GM12864 (cell line): ENCODE results near the gene L1TD1.
"Not testable (repeated sequence)": the region's sequence is repeated elsewhere in the genome, so short reads cannot be mapped to it uniquely, and the experiment has no call there.

Experiments used
- DNase-seq: peaks from one replicate; pipeline ENCODE4 v3.0.0-alpha.2; 2011; ENCODE audit warnings: low read depth
- H3K4me3 ChIP-seq: 2 replicates; pipeline ENCODE4 v1.5.1; 2011; ENCODE audit warnings: mild to moderate bottlenecking, low read depth, low read length, control low read depth
- TF ChIP-seq, protein P1 (sequence below): IDR thresholded peaks from 2 replicates; pipeline ENCODE4 v1.5.1; 2011; ENCODE audit warnings: low read depth, mild to moderate bottlenecking, moderate library complexity, low read length, control low read depth, inconsistent platforms; ENCODE audit errors: missing control alignments

L1TD1 gene

DNA sequence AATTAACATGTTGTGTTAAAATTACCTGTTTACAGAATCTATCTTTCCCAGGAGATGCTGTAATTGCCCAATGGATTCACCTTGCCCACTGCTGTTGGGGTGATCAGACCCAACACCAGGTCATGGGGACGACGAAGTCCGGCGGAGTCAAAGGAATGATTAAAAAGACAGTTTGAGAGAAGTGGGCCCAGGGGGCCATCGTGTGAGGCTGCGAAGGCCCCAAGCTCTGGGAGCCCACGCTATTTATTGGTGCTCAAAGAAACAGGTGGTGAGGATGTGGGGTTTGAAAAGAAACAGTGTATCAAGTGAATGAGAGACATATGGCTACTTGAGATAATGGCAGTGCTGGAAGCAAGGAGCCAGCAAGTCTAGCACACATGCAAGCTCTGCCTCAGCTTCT lies 16.3 kb upstream of the L1TD1 start:
- TF ChIP-seq, protein P1, sequence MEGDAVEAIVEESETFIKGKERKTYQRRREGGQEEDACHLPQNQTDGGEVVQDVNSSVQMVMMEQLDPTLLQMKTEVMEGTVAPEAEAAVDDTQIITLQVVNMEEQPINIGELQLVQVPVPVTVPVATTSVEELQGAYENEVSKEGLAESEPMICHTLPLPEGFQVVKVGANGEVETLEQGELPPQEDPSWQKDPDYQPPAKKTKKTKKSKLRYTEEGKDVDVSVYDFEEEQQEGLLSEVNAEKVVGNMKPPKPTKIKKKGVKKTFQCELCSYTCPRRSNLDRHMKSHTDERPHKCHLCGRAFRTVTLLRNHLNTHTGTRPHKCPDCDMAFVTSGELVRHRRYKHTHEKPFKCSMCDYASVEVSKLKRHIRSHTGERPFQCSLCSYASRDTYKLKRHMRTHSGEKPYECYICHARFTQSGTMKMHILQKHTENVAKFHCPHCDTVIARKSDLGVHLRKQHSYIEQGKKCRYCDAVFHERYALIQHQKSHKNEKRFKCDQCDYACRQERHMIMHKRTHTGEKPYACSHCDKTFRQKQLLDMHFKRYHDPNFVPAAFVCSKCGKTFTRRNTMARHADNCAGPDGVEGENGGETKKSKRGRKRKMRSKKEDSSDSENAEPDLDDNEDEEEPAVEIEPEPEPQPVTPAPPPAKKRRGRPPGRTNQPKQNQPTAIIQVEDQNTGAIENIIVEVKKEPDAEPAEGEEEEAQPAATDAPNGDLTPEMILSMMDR, result no peak
- no peak for DNase-seq
- no peak overlapping the region for H3K4me3 ChIP-seq

DNA sequence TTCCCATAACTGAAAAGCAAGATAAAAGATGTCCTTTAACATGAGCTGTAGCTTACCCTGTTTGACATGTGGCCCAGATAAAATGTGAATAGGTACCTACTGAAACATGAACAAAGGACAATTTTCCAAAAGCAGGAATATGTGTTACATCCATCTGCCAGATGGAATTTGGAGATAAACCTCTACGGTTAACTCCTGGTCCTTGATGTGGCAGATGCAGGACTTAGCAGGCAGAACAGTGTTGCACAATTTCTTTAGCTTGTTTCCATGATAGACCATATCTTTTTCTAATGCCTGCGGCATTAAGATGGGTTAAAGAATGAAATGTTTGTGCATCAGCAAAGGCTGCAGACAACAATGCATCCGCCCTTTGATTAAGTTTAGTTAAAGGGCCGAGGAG lies 14.6 kb upstream of the L1TD1 start:
- not testable (repeated sequence) for DNase-seq, H3K4me3 ChIP-seq

DNA sequence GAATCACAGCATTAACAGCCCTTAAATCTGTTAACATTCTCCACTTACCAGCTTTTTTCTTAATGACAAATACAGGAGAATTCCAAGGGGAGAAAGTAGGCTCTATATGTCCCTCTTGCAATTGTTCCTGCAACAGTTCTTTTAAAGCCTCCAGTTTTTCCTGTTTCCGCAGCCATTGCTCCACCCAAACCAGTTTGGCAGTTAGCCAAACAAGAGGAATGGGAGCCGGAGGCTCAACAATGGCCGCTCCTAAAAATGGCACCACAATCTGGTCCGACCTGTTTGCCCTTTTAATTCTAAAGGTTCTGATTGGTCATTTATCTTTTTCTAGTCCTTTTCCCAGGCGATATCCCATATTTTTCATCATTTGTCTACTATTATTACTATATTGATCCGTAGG lies 14.0 kb upstream of the L1TD1 start:
- no peak for DNase-seq
- H3K4me3 ChIP-seq, result no peak overlapping the region

DNA sequence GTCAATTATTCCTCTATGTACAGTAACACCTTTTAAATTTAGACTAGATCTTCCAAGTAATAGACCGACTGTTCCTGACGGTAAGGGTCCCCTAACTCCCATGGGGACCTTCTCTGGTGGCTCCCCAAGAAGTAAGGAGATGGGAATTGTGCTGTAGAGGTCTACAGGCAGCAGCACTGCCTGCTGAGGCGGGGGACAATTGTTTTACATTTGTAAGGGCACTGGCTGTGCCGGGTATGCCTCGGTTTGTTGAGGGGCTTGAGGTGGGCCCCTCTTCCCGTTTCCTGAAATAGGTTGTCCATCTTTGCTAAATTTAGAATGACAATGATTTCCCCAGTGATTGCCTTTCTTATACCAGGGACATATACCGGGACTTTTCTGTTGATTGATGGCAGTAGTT lies 13.1 kb upstream of the L1TD1 start:
- H3K4me3 ChIP-seq, result no peak overlapping the region
- no peak for DNase-seq
- TF ChIP-seq, protein P1, result no peak

More for the DNA sequence above, 14.0 kb upstream of the L1TD1 start:
- TF ChIP-seq, protein P1, result no peak

GRCh38 chr1:62182157-62182556 lies 12.5 kb upstream of the L1TD1 start:
- not testable (repeated sequence) for DNase-seq, H3K4me3 ChIP-seq

DNA sequence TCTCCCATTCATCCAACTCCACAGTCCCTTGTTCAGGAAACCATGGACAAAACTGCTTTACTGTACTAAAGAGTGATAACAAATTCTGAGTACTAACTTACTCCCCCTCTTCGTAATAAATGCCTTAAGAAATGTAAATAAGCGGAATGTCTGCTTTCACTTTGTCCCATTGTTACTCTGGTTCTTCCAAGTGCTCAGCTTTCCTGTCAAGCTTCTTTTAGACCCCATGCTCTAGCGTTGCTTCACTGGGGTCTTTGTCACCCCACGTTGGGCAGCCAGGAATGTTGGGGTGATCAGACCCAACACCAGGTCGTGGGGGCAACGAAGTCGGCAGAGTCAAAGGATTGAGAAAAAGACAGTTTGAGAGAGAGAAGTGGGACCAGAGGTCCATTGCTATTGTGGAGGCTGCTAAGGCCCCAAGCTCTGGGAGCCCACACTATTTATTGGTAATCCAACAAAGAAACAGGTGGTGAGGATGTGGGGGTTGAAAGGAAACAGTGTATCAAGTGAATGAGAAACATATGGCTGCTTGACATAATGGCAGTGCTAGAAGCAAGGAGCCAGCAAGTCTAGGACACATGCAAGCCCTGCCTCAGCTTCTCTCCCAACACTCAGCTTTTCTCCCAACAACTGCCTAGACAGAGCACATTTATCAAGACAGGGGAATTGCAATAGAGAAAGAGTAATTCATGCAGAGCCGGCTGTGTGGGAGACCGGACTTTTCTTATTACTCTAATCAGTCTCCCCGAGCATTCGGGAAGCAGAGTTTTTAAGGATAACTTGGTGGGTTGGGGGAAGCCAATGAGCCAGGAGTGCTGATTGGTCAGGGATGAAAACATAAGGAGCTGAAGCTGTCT lies 11.3 kb upstream of the L1TD1 start:
- H3K4me3 ChIP-seq, DNase-seq: not testable (repeated sequence)

GRCh38 chr1:62184336-62184735 lies 10.3 kb upstream of the L1TD1 start:
- TF ChIP-seq, protein P1, result no peak
- H3K4me3 ChIP-seq, result no peak overlapping the region
- no peak for DNase-seq

DNA sequence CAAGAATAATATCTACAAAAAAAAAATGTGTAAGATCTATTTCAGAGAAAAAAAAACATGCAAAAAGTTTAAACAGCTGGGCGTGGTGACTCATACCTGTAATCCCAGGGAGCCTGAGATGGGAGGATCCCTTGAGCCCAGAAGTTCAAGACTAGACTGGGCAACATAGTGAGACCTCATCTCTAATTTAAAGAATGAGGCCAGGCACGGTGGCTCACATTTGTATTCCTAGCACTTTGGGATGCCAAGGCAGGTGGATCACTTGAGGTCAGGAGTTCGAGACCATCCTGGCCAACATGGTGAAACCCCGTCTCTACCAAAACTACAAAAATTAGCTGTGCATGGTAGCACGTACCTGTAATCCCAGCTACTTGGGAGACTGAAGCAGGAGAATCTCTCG lies 9.4 kb upstream of the L1TD1 start:
- not testable (repeated sequence) for H3K4me3 ChIP-seq, DNase-seq

GRCh38 chr1:62185677-62186076 lies 9.0 kb upstream of the L1TD1 start:
- DNase-seq, result no peak
- TF ChIP-seq, protein P1, result no peak

More at GRCh38 chr1:62185677-62186076, 9.0 kb upstream of the L1TD1 start:
- no peak overlapping the region for H3K4me3 ChIP-seq
